Lower leg skin (tissue), 4 donors: ENCODE results near the gene ZGLP1. TPM values are rescaled to one million over a fixed set of nuclear protein-coding genes. Genes with fewer than 3 reads are reported as not detected.
"Not testable (repeated sequence)": the region's sequence is repeated elsewhere in the genome, so short reads cannot be mapped to it uniquely, and the experiment has no call there.

Experiments used
- DNase-seq, 2 donors: peaks; one replicate each; pipeline ENCODE4 v3.0.0-alpha.2; 2019; ENCODE audit warnings: low spot score in 2 of 2
- H3K4me3 ChIP-seq: fragments of 200-600 bp; sonication (generic); 2 replicates; pipeline ENCODE4 v1.5.1; 2017; ENCODE audit warnings: mild to moderate bottlenecking, low read depth; ENCODE audit not compliant: poor library complexity, severe bottlenecking
- CTCF ChIP-seq, 3 donors: fragments of 450-650 bp; IDR thresholded peaks; one replicate each; pipeline ENCODE4 v1.5.1; 2016; ENCODE audit warnings: antibody characterized with exemption in 3 of 3, mild to moderate bottlenecking in 3 of 3, moderate library complexity in 2 of 3
- POLR2A ChIP-seq, 2 donors: fragments of 450-650 bp; IDR thresholded peaks; one replicate each; pipeline ENCODE4 v1.6.1; 2016 to 2017; ENCODE audit warnings: antibody characterized with exemption in 2 of 2, mild to moderate bottlenecking in 1 of 2, moderate library complexity in 1 of 2
- WGBS, 2 donors: methylation state at CpG; one replicate each; pipeline ENCODE4 v1.1.5; 2018; 5-methylcytosine and 5-hydroxymethylcytosine counted together
- intact Hi-C: fragments of 100-400 bp; cut with DNase I; formaldehyde crosslinking; loops from one replicate; pipeline ENCODE4 v1.15.0; 2023; ENCODE audit warnings: low total_unique reads
- total RNA-seq, 4 donors: library from RNA; depleted of rRNA; stranded (reverse); fragments of >200 nt; gene quantifications; one replicate each; pipeline ENCODE4 v1.1.0, GENCODE V29; 2016

Gene ZGLP1
- total RNA-seq, 4 donors from 2014 or later = 2.2 to 3.8 (median 2.8) TPM; not detected in 1

- 94 to 95% methylated on average over 13 of the region's 13 CpGs for WGBS, 2 donors
- DNase-seq = no peak
- no peak overlapping the region for H3K4me3 ChIP-seq
- intact Hi-C loops = no loop called here
- TF ChIP-seq POLR2A (IDR thresholded peaks at IDR 0.05) = no peak
- no peak for TF ChIP-seq CTCF (IDR thresholded peaks at IDR 0.05)
Measured at GRCh38 chr19:10284960-10285278, 24.7 kb downstream of the ZGLP1 start.

GRCh38 chr19:10284065-10284959, 25.3 kb downstream of the ZGLP1 start:
- no peak overlapping the region for H3K4me3 ChIP-seq
- no peak for DNase-seq
- 91 to 94% methylated on average over 32 to 34 of the region's 34 CpGs for WGBS, 2 donors
- intact Hi-C loops = no loop called here
- no peak for TF ChIP-seq POLR2A (IDR thresholded peaks at IDR 0.05)
- no peak for TF ChIP-seq CTCF (IDR thresholded peaks at IDR 0.05)

- intact Hi-C loops = no loop called here
- DNase-seq = no peak
- TF ChIP-seq POLR2A (IDR thresholded peaks at IDR 0.05) (no peak), CTCF (IDR thresholded peaks at IDR 0.05) (no peak)
- 68 to 75% methylated on average over 17 to 23 of the region's 23 CpGs for WGBS, 2 donors
- H3K4me3 ChIP-seq = no peak overlapping the region
Measured at GRCh38 chr19:10283301-10284064, 26.1 kb downstream of the ZGLP1 start.

- H3K4me3 ChIP-seq, intact Hi-C loops, DNase-seq: not testable (repeated sequence)
- 98 to 99% methylated on average over 5 of the region's 5 CpGs for WGBS, 2 donors
Measured at GRCh38 chr19:10282043-10282442, 27.6 kb downstream of the ZGLP1 start.

- TF ChIP-seq POLR2A (IDR thresholded peaks at IDR 0.05) = no peak
- no peak for TF ChIP-seq CTCF (IDR thresholded peaks at IDR 0.05)
- no peak for DNase-seq
- WGBS, 2 donors = 90 to 91% methylated on average over 5 of the region's 5 CpGs
- H3K4me3 ChIP-seq = no peak overlapping the region
- intact Hi-C loops = no loop called here
Measured at GRCh38 chr19:10279737-10280442, 29.7 kb downstream of the ZGLP1 start.

GRCh38 chr19:10278935-10279334, 30.7 kb downstream of the ZGLP1 start:
- 88 to 95% methylated on average over 1 of the region's 1 CpG for WGBS, 2 donors
- no peak for TF ChIP-seq POLR2A (IDR thresholded peaks at IDR 0.05)
- TF ChIP-seq CTCF (IDR thresholded peaks at IDR 0.05) = no peak
- no peak overlapping the region for H3K4me3 ChIP-seq
- DNase-seq = no peak
- intact Hi-C loops = no loop called here
